IPS DF 19.7 (cell line): Measurements from ENCODE around the gene ADAM19.
"Not testable (repeated sequence)": the region's sequence is repeated elsewhere in the genome, so short reads cannot be mapped to it uniquely, and the experiment has no call there.

ENCODE experiments used
- DNase-seq: peaks from one replicate; pipeline ENCODE4 v3.0.0-alpha.2; 2013; ENCODE audit warnings: low read depth, low spot score

ADAM19 gene

DNA sequence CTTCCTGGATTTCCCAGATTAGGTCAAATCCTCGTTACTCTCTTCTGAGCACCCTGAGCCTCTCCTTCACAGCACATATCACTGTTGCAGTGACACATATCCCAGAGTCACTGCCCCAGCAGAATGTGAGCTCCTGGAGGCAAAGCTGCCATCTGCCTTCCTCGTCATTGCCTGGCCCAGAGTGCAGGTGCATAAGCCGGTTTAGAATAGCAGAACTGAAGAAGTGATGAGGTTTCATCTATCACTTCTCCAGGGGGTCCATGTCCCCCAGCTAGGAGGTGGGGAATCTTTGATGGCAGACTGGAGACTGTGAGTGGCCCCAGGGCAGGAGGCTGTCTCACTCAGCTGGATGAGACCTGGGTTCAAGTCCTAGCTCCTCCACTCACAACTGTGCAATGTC, 89.8 kb downstream of the ADAM19 start:
- DNase-seq, result no peak

DNA sequence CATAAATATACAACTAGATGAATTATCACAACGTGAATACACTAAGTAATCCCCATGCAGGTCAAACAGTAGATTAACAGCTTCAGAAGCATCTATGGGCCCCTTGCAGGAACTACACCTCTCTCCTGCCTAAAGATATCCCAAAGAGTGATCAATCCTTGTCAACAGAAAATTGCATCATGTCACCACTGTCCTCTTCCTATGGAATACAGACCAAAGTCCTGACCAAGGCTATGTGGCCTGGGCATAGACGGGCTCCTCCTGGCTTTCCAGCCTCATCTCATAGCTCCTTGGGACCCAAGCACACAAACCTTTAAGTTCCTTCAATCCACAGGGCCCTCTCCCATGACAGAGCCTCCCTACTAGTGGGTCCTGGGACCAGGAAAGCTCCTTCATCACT, 90.2 kb downstream of the ADAM19 start:
- DNase-seq, result no peak

DNA sequence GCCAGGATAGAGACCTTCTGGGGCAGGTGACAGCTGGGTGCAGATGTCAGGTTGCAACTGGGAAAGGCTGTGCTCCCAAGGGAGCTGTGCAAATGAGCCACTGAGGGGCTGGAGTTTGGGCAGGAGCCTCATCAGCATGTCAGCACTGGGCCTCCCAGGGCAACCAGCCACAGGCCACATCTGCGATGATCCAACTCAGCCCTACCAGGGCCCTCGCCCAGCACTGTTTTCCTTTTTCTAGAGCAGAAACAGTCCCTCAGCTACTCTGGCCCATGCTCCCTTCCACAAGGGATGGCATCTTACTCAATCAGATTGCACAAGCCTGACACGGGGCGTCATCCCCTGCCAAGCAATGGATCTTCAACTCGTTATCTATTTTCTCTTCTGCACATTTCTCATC, 90.8 kb downstream of the ADAM19 start:
- DNase-seq, result no peak

DNA sequence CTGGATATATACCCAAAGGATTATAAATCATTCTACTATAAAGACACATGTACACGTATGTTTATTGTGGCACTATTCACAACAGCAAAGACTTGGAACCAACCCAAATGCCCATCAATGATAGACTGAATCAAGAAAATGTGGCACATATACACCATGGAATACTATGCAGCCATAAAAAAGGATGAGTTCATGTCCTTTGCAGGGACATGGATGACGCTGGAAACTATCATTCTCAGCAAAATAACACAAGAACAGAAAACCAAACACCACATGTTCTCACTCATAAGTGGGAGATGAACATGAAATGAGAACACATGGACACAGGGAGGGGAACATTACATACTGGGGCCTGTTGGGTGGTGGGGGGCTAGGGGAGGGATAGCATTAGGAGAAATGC, 92.9 kb downstream of the ADAM19 start:
- DNase-seq, result not testable (repeated sequence)

DNA sequence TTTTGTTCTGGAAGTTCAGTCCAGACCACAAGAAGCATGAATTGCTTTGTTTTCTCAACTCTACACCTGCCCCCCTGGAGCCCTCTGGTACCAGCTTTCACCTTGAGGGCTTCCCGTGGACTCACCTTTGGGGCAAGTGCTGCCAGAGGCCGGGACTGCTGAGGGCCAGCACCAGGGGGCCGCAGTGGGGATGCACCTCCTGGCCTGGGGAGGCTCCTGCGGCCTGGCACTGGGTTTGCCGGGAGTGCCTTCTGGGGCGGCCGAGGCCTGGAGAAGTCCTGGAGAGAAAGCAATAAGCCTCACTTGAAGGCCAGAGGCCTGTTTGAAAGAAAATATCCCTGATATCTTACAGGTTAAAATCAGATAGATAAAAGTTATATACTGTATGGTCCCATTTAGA, 93.9 kb downstream of the ADAM19 start:
- no peak for DNase-seq

DNA sequence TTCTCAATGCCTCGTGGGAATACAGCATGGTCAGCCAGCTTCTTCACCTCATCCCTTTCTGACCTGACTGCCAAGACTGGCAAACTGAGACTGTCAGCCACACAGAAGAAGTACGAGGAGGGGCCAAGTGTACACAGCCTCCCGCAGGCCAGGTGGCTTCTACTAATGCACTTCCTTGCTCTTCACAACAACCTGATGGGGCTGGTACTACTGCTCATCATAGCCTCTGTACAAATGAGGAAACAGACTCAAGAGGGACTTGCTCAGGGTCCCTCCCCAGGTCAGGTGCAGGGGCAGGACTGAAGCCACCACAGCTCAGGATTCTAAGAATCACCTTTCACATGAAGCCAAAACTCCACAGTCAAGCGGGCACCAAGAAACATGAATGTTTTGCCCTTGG, 94.3 kb downstream of the ADAM19 start:
- no peak for DNase-seq

DNA sequence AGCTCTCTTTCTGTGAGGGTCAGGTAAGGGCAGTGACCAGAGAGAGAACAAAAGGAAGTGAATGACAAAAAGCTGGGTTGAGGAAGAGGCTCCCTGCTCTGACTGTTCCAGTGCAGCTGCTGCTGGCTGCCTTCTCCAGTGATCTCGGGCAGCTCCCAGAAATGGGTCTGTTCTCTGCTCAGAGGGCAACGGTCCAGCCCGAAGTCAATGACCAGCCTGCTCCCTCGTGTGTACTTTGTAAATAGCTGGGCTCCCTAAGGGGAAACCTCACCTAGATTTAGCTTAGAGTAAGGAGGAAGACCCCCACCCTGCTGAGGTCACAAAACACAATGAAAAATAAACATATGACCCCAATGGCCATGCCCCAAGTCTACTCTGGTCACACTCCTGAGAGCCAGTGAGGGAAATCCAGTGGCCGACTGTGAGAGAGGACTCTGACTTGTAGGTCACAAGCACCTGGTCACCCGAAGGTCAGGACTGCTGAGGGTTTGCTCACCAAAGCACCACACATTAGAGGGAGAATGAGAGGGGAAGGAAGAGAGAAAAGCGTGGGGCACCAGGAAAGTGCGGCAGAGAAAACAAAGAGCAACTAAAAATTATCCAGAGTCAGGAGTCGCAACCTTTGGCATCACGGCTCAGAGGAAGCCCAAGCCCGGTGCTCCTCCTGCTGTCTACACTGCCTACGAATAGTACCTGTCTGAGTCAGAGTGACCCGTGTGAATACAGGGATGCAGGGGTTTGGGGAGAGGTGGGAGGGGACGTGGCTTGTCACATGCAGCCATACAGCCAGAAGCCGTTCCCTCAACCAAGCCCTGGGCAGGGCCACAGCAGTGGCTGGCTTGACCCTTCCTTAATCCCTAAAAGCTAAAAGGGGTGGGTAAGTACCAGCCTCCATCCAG, 95.7 kb downstream of the ADAM19 start:
- DNase-seq, result no peak

DNA sequence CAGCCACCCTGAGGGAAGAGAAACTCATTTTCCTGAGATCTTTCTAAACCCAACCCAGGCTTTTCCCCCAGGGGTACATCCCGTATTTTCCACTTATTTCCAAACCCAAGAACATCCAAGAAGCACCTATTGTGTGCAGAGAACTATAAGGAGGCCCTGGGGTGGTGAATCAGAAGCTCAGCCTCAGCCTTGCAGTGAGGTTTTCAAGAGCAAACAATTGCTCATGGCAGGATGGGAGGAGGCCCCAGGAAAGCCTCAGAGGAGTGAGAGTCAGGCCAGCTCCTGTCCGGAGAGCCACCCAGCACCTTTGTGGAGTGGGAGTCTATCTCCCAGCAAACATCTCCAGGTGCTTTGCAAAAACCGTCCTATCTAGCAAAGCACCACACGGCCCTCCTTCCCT, 96.4 kb downstream of the ADAM19 start:
- no peak for DNase-seq

DNA sequence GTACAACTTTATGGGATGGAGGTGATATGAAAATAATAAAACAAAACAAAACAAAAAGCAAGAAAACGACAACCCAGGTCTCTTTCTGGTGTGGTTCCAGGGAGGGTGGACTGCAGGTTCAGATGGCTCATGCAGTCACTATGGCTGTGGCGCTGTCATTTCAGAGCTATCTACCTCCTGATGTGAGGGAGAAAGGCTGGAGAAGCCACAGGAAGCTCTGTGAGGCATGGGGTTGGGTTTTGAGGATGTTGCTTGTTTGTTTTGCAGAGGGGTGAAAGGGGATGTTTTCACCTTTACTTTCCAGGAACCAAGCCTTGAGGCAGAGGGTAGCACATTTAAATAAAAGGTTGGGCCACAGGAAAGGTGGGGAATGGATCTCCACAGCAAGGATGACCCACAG, 96.8 kb downstream of the ADAM19 start:
- no peak for DNase-seq

DNA sequence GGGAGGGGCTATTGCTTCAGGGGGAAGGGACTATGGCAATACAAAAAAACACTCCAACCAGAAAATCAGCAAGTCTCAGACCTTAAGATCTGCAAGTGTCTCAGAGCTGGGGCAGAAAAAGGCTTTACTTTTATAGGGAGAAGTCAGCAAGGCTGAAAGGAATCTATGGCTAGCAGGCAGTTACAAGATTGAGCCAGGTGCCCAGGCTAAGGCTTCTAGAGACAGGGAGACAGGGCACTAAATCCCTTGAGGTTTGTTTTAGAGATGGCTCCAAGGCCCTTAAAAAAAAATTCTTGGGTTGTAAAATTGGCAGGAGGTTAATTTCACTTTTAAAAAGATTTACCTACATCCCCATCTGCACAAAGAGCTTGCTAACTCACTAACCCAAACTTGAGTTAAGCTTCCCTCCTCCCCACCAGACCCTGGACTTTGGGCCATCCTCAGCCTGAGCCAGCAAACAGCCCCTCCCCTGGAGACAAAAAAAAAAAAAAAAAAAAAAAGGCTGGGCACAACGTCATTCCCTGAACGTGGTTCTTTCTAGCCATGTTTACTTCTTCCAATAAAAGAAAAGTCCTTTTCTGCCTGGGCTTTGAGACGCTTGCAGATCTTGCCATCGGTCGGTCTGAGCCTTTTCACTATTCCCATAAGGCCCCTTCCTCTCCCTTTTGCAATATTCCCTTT, 97.6 kb downstream of the ADAM19 start:
- no peak for DNase-seq

DNA sequence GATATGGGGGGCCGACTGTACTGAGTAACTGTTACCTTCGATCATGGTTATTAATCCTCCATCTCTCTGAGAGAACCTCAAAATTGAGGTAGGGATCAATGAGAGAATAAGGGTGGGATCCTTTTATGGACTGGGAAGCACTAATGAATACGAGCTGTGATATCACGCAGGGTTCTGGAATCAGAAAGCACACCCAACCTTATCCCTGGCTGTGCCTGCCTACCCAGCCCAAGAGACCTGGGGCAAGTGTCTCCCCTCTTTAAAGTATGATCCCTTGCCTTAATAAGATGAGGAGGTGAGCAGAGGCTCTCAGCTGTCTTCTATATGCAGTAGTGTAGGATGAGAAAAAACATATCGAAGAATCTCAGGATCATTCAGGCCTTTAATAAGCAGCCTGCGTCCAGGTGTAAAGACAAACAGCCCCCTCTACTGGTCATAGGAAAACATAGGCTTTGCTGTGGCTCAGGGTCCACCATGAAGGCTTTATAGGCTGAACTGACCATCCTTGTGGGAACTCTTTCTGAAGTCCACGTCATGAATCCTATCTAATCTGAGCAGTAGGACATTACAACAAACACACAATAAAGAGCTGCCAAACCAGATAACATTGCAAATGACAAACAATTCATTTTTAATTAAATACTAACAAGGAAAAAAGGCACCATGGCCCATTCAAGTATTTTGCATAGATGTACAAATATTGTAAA, 98.7 kb downstream of the ADAM19 start:
- DNase-seq, result no peak

DNA sequence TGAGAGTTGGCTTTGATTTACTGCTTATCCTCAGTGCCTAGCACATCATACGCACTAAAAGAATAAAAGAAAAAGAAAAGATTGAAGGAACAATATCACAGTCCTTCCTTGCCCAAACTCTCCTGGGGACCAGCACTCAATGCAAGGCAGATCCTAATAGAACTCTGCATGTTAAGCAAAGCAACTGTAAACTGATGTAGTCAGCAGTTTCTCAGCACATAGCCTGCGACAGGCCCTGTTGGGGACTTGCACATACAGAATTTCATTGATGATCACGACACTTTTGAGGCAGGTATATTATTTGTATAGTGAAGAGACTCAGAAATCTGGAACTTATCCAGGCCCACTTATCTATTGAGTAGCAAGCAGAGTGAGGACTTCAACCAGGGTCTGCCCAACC, 100.1 kb downstream of the ADAM19 start:
- no peak for DNase-seq

DNA sequence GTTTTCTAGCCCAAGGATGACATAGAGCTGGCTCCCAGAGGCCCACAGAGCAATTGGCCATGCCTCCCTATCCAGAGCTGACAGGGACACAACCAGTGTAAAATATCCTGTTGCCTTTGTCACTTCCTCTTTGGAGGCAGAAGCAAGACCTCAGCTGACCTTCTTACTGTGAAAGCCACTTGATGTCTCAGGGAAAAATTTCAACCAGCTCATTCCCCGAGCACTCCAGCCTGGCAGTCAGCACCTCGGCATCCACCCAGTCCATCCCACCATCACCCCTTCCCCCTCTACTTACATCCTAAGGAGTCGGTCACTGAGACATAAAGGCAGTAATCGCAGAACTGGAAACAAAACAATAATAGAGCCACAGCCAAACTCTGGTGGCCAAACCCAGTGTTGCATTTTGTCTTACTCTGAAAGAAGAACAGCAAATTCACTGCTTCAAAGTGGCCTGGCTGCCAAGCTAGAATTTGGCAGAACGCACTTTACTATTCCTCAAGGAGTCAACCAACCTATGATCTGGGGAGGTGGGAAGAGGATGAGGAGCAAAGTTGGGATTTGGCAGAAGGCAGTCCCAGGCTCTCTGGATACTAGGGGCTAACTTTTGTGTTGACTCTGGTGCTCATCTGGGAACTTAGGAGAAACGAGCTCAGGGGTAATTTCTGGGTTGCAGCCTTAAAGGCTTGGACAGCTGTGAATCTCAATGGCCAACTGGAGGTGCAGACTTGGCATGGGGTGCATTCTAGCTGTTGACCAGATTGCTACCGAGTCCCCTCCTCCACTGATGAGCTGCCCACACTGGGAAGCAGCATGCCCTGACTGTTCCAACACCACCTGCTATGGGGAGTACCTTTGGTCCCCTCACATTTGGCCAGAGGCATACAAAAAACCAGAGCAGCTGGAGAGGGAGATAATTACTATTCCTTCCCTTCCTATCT, 101.9 kb downstream of the ADAM19 start:
- DNase-seq, result no peak

DNA sequence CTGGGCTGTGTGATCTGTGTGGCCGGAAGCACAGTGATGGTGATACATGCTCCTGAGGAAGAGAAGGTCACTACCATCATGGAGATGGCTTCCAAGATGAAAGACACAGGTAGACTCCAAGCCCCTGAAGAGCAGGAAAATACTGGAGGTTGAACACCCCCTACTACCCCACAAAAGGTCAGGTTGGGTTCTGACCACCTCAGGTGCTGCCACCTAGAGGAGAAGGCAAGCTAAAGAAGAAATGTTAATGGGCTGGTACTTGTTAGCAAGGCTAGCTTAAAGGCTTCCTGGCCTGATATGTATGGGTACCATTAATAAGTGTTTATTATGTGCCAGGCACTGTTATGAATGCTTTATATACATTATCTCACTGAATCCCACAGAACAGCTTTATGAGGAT, 103.9 kb downstream of the ADAM19 start:
- no peak for DNase-seq

DNA sequence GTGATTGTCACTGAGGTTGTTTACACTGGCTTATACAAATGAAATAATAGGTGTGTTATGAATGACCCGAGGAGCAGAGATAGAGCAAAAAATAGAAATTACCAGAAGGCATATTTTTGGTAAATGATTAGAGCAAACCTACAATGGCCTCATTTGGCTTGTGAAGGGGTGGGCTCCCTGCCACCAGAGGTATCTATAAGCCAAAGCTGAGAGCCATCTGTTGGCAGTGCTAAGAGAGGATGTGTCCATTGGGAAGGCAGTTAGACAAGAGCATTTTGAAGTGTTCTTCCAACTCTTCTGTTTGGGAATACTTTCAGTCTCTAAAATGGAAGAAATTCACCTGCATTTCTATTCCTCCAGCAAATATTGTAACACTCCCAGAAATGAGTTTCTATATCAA, 104.9 kb downstream of the ADAM19 start:
- DNase-seq, result no peak

DNA sequence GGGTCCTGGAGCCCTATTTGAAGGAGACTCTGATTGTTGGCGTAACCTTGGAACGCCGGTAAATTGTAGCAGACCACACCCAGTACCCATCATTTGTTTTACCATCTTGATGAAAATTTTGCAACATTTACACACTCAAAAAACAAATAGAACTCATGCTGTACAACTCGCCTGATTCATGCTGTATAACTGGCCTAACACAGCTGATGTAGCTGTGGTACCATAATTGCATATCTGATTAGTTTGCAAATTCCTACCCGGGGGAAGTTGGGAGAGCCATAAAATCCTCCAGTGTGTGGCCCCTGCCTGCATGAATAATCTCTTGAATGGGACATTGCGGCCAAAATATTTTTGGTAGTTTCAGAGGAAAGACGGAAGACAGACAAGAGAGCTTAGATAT, 105.9 kb downstream of the ADAM19 start:
- no peak for DNase-seq

DNA sequence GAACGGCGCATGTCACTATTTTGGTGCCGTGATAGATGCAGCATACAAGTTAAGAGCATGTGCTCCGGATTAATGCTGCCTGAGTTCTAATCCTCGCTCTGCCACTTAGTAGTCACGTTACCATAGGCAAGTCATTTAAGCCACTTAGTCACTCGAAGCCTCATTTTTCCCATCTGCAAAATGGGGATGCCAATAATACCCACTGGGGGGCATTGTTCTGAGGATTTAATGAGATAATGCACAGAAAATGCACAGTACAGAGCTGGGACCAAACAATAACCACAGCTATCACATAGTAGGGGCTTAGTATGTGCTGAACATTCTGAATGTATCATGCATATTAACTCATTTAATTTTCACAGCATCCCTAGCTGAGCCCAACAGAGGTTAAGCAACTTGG, 106.5 kb downstream of the ADAM19 start:
- no peak for DNase-seq

DNA sequence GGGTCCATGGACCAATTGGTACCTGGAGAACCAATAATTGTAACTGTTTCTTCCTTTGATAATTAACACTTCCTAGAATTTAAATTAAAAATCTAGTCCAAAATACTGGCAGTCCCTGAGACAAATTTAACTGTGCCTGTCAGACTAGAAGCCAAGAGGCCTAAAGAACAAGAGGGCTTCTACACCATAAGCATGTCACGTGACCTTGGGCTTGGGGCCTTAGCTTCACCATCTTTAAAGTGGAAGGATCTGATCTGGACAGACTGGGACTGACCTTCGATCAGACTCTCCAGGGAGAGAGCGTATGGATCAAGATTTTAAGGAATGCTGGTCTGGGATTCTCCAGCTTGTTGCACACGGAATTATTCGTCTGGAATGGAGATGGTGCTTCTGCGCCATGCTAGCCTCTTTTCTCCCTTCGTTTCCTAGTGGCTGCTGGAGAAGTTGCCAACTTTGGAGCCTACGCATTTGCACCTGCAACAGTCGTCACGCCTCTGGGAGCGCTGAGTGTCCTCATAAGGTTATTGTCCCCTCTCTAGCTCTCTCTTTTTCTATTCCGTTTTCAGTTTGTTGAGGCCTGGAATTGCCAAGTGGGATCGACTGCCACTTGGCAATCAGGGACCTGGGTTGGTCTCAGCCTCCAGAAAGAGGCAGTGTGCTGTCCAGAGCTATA, 107.1 kb downstream of the ADAM19 start:
- DNase-seq, result no peak

DNA sequence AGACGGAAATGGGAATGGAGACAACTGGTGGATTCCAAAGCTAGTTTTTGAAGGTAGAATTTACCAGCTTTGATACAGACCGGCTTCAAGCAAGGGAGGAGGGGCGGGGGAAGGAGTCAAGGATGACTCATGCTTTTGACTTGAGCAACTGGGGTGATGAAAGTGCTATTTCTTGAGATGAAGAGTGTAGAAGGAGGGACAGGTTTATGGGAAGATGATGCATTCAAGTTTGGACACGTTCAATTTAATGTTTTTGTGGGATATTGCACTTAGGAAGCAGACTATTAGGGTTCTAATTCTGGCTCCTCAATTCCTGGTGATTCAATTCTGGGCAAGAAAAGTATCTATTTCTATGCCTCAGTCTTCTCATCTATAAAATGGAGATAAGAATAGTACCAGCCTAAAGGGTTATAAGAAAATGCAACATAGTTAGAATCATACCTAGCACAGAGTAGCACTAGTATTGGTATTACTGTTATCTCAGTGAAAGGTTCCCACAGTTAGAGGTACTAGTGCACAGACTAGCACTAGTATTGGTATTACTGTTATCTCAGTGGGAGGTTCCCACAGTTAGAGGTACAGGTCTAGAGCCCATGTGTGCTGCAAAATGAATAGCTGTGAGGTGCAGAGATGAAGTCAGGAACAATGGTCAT, 110.9 kb downstream of the ADAM19 start:
- no peak for DNase-seq
